Measurements from ENCODE around the gene LRP1.

DNA sequence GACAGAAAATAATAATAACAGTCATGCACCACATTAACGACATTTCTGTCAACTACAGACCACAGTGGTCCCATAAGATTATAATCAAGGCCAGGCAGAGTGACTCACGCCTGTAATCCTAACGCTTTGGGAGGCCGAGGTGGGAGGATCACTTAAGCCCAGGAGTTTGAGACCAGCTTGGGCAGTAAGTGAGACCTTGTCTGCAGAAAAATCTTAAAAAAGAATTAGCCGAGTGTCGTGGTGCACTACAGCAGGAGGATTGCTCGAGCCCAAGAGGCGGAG, 30.8 kb upstream of the LRP1 start:
- TF ChIP-seq, protein P1, sequence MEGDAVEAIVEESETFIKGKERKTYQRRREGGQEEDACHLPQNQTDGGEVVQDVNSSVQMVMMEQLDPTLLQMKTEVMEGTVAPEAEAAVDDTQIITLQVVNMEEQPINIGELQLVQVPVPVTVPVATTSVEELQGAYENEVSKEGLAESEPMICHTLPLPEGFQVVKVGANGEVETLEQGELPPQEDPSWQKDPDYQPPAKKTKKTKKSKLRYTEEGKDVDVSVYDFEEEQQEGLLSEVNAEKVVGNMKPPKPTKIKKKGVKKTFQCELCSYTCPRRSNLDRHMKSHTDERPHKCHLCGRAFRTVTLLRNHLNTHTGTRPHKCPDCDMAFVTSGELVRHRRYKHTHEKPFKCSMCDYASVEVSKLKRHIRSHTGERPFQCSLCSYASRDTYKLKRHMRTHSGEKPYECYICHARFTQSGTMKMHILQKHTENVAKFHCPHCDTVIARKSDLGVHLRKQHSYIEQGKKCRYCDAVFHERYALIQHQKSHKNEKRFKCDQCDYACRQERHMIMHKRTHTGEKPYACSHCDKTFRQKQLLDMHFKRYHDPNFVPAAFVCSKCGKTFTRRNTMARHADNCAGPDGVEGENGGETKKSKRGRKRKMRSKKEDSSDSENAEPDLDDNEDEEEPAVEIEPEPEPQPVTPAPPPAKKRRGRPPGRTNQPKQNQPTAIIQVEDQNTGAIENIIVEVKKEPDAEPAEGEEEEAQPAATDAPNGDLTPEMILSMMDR (conservative IDR thresholded peaks at IDR 0.05; ENCODE audit: low read length): no peak
- TF ChIP-seq EZH2phosphoT487 (IDR thresholded peaks at IDR 0.05; ENCODE audit: borderline replicate concordance): no peak

Measured in Loucy (cell line).